GM12874 (cell line): ENCODE results near the gene SPECC1.

ENCODE experiments used
- CTCF ChIP-seq: IDR thresholded peaks from 2 replicates; pipeline ENCODE4 v1.5.1; 2011; ENCODE audit warnings: low read depth, mild to moderate bottlenecking, control low read depth, low read length, moderate library complexity; ENCODE audit not compliant: insufficient read depth

SPECC1 gene

GRCh38 chr17:20026960-20027359 is 17.8 kb downstream of the SPECC1 start:
- no peak for TF ChIP-seq CTCF

GRCh38 chr17:20028443-20028842 is 19.3 kb downstream of the SPECC1 start:
- no peak for TF ChIP-seq CTCF

GRCh38 chr17:20032636-20033035 is 23.5 kb downstream of the SPECC1 start:
- no peak for TF ChIP-seq CTCF

GRCh38 chr17:20033415-20033814 is 24.3 kb downstream of the SPECC1 start:
- no peak for TF ChIP-seq CTCF

- TF ChIP-seq CTCF, result no peak
Observed at GRCh38 chr17:20035501-20035900, 26.3 kb downstream of the SPECC1 start.

- no peak for TF ChIP-seq CTCF
Observed at GRCh38 chr17:20039037-20039436, 29.9 kb downstream of the SPECC1 start.

- no peak for TF ChIP-seq CTCF
Observed at GRCh38 chr17:20040216-20040615, 31.1 kb downstream of the SPECC1 start.

GRCh38 chr17:20043021-20043420 is 33.9 kb downstream of the SPECC1 start:
- TF ChIP-seq CTCF, result no peak
